22Rv1 (cell line): ENCODE measurements around the gene CELF4.

Experiments
- ZFX ChIP-seq: fragments of 450-650 bp; IDR thresholded peaks from 2 replicates; pipeline ENCODE4 v1.6.1; 2017; ENCODE audit warnings: antibody characterized with exemption, borderline replicate concordance
- TF ChIP-seq, protein P1 (sequence below): fragments of 450-650 bp; IDR thresholded peaks from 2 replicates; pipeline ENCODE4 v1.5.1; 2017; ENCODE audit warnings: mild to moderate bottlenecking

DNA sequence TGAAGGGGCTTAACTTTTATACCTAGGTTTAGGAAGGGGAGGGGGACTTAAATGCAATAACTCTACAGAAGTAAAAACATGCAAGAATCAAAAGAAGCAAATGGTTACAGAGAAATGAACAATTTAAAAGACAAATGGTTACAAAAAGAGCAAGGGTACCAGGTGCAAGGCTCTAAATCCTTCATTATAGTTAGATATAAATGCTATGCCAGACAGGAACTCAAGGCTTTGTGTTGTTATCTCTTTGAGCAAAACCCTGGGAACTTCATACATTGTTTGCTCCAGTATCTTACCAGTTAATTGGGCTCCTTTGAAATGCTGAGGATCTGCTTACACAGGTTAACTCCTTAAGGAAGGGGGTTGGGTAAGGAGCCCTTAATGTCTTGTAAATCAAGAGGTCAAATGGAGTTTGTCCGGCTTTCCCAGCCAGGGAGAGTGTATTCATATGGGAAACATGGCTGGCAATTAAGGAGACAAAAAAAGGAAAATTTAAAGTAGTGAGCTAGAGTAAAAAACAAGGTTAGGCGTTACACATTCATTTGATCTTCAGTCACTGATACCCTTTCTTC lies 347.5 kb downstream of the CELF4 start:
- TF ChIP-seq, protein P1, sequence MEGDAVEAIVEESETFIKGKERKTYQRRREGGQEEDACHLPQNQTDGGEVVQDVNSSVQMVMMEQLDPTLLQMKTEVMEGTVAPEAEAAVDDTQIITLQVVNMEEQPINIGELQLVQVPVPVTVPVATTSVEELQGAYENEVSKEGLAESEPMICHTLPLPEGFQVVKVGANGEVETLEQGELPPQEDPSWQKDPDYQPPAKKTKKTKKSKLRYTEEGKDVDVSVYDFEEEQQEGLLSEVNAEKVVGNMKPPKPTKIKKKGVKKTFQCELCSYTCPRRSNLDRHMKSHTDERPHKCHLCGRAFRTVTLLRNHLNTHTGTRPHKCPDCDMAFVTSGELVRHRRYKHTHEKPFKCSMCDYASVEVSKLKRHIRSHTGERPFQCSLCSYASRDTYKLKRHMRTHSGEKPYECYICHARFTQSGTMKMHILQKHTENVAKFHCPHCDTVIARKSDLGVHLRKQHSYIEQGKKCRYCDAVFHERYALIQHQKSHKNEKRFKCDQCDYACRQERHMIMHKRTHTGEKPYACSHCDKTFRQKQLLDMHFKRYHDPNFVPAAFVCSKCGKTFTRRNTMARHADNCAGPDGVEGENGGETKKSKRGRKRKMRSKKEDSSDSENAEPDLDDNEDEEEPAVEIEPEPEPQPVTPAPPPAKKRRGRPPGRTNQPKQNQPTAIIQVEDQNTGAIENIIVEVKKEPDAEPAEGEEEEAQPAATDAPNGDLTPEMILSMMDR: no peak
- no peak for TF ChIP-seq ZFX
